Transverse colon (tissue), 3 donors: ENCODE data around the gene SGTB.

ENCODE experiments used
- CTCF ChIP-seq, 5 experiments: fragments of 200-600 bp in 3 of 5; fragments of 450-650 bp in 2 of 5; sonication (generic) in 3 of 5; IDR thresholded peaks; 1 replicate in 2 of 5; 2 replicates in 3 of 5; pipeline ENCODE4 v1.5.1; 2016 to 2017; ENCODE audit warnings: antibody characterized with exemption in 5 of 5, inconsistent platforms in 3 of 5, mild to moderate bottlenecking in 2 of 5, moderate library complexity in 1 of 5
- POLR2A ChIP-seq: fragments of 450-650 bp; IDR thresholded peaks from one replicate; pipeline ENCODE4 v1.6.1; 2016; ENCODE audit warnings: antibody characterized with exemption, mild to moderate bottlenecking, moderate library complexity

- TF ChIP-seq CTCF (IDR thresholded peaks at IDR 0.05) (no peak), POLR2A (no peak)
Measured at GRCh38 chr5:65758546-65759144, 36.7 kb upstream of the SGTB start.
